Measurements from ENCODE around the gene GSG1L2.

The GSG1L2 gene

DNA sequence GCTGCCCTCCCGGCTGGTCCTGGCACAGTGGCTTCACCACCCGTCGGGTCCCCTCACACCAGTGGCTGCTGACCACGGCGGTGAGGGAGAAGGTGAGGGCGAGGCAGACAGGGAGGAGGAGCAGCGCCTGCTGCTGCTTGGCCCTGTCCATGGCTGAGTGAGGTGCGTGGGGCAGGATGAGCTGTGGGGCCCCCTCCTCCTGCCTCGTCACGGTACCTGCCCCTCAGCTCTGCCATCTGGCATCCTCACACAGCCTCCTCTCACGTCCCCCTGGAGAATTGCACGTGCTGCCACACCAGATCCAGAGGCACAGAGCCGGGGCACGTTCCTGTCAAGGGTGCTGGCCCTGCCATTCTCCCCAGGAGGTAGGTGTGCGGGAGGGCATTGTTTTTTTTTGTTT, at the start of gene GSG1L2:
TSS of gene GSG1L2 (minus strand) at position 159 of the 400 bp plus-strand sequence. CDS start at position 151, 8 bp downstream.
- DNase-seq (ENCODE audit: low read depth) = no peak

DNA sequence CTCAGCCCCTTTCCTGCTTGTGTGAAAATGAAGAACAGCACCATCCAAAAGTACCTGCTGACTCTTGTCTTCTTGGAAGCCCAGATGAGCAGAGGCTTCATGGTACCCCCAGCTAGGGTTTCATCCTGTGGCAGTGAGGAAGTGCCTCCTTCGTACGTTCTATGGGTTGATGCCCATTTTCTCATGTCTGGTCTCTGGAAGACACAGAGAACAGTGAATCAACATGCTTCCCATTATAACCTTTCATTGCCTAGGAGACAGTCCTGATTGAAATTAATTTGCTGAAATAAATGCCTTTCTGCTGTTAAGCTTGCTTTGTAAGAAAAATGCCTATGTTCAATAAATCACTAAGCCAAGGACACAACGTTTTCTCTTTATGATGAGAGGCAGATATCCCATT, 46.7 kb upstream of the GSG1L2 start:
- DNase-seq (ENCODE audit: low read depth) = no peak

DNA sequence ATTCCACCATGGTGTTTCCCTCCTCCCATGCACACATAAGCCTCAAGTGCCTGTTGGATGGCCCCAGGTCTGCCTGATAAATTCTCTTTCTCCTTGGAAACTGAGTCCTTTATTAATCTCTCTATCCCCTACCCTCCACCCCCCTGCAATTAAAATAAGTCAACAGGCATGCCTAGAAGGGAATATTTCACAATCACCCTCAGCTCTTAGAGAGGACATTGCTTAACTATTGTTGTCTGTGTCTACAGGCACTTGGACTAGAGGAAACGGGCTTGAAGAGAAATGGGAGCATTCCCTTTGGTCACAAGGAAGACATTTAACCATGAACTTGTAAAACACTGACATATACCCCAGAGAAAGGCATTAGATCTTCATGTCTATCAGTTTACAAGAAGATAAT, 43.7 kb upstream of the GSG1L2 start:
- DNase-seq (ENCODE audit: low read depth) = no peak

DNA sequence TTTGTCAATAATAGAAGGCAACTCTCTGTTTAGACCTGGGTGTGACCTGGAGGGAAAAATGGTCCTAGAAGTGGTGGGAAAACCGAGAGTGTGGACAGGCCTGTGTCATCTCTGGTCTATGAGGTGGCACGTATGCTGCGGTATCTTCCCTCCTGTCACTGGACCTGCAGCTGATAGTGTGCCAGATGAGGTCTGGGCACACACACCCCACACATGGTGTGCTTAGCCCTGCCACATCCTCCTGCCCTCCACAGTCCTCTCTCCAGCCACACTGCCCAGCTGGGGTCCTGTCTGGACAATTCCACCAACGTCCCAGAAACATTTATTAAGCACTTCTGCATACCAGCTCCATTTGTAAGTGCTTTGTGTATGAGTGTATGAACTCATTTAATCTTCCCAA, 41.1 kb upstream of the GSG1L2 start:
- no peak for DNase-seq (ENCODE audit: low read depth)

DNA sequence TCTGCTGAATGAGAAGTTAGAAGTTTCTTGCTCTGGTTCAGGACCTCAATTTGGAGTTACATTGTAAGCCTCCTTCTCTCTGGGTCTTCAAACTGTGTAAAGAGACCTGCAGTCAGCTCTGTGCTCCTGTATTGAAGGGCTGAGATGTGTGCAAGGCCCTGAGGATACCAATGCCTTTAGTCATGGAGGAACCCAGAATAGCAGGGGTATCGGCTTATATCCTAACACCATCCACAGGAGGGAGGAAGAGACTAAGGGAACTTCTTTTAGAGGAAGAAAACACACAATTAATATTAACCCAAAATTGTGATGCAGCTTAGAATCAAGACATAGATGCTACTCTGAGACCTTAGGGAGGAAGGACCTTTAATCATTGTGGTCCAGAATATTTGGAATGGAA, 40.3 kb upstream of the GSG1L2 start:
- DNase-seq (ENCODE audit: low read depth) = no peak

DNA sequence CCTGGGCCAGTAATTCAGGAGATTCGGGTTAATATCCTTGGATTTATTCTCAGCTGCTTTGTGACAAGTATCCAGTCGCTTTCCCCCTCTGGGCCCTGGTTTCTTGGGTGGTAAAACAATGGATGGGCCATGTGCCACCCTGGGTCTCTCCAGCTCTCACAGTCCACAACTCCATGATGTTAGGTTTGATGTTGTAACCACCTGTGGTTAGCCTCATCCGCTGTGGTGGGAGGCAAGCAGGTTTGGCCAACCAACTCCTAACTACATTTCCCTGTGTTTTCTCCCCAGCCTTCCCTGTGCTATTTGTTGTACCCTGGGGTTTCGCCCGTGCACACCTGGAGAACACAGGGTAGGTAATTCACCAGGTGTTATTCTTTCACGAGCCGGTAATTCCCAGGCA, 39.0 kb upstream of the GSG1L2 start:
- DNase-seq (ENCODE audit: low read depth) = no peak

DNA sequence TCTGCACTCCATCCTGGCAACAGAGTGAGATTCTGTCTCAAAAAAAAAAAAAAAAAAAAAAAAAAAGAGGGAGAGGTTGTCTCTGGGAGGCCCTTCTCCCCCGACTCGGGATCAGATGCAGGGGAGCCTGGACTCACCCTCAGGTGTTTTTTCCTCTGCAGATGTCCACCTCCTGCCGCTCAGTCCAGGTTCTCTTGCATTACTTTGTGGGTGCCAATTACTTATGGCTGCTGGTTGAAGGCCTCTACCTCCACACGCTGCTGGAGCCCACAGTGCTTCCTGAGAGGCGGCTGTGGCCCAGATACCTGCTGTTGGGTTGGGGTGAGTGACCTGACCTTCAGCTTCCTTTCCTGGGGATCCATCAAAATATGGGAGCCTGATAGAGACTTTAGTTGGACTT, 37.9 kb upstream of the GSG1L2 start:
- DNase-seq (ENCODE audit: low read depth) = no peak

DNA sequence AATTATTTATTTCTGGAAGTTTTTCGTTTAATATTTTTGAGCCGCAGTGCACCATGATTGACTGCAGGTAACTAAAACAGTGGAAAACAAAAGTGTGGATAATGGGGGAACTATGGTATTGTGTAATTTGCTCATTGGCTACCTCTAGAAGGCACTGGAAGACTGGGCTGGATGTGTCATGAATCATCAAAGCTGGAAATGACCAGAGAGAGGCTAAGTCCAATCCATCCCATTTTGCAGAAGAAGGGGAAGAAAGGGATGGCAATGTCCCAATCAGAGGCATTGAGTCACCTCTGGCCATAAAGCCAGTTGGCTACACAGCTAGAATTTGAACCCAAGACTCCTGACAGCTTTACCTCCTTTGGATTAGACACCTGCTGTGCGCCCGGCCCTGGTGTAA, 33.2 kb upstream of the GSG1L2 start:
- no peak for DNase-seq (ENCODE audit: low read depth)

DNA sequence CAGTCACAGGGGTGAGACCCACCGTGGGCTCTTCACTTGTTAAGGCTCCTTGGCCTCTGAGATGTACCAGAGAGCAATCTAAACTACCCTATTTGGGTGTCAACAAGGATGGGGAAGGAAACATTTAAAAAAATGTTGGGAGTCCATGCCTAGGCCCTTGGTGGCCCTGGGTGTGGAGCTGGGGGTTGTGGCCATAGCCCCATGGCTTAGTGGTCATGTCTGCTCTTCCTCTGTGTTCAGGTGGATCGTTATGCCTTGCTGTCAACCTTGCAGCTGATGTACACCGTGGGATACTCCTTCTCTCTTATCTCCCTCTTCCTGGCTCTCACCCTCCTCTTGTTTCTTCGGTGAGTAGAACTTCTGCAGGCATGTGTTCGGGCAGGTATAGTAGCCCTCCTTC, 32.4 kb upstream of the GSG1L2 start:
- no peak for DNase-seq (ENCODE audit: low read depth)

DNA sequence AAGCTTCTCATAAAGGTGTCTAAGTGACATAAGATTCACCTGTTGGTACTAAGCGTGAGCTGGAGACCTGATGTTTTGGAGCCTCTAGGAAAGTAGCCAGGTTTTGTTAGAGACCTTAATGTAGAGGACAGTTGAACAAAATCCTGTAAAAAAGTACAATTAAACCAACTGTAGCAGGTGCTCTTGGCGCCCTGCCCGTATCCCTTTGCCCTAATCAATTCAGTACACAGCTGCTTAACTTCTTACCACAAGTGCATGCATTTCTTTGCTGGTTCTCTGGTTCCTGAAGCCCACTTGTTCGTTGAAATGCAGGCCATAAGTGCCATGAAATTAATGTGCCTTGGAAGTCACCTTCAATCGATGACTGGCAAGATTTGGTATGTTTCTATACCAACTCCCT, 28.3 kb upstream of the GSG1L2 start:
- no peak for DNase-seq (ENCODE audit: low read depth)

DNA sequence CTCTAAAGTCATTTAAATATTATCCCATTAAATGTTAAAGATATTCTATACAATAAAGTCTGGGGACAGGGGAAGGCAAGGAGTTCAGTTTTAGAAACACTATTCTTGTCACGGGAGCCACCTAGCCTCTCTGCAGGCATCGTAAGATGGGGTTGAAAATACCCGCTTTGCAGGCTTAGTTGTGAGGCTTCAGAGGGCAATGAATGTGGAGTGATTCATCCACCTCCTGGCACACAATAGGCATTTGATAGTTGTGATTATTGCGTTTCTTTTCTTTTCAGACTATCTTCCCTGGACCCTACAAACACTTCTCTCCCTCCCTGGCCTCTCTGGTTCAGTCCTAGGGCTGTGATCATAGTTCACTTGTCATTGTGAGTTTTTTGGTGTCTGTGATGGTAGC, 23.4 kb upstream of the GSG1L2 start:
- DNase-seq (ENCODE audit: low read depth) = no peak

DNA sequence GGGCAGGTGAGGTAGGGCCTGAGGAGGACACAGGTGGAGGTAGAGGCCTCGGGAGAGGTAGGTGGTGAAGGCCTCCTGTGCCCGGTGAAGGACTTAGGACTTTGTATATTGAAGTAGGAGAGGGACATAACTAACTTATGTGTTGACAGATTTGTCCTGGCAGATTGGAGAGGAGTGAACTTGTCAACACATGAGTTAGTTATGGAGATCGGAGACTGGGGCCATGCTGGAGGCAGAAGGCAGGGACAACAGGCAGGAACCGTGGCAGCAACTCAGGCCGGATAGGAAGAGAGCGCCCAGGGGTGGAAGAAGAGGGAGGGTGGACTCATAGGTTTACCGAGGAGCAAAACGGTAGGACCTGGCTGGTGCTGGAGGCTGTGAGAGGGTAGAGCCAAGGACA, 22.3 kb upstream of the GSG1L2 start:
- no peak for DNase-seq (ENCODE audit: low read depth)

DNA sequence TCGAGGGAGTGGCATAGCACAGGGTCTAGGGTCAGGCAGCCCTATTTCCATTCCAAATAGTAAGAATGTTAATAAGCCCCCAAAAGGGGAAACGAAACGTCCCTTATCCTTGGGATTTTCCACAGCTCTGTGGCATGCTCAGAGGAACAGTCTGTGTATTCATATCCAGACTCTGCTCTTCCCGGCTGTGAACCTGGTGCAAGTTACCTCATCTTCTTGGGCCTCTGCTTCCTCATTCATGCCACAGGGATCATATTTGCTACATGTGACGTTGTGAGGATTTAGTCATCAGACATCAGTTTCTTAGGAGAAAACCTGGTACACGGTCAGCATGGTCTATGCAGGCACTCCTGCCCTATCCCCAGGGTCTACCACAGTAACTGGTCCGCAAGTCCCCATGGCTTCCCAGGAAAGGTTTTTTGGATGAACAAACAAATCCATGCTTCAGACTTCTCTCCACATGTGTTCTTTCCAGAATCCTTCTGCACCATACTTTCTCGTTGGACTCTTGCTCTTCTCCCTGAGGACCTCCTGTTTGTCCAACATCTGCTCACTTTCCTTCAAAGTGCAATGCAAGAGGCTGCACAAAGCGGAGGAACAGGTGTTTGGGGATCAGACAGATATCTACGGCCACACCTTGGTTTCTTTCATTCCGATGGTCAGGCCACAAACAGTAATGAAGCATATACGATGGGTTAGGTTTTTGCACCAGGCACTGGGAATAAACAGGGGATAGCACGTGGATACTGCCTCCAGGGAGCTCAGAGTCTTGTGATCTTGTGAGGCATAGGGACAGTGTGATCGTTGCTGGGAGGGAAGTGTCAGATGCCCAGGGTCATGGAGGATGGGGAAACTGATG, 21.5 kb upstream of the GSG1L2 start:
- no peak for DNase-seq (ENCODE audit: low read depth)

DNA sequence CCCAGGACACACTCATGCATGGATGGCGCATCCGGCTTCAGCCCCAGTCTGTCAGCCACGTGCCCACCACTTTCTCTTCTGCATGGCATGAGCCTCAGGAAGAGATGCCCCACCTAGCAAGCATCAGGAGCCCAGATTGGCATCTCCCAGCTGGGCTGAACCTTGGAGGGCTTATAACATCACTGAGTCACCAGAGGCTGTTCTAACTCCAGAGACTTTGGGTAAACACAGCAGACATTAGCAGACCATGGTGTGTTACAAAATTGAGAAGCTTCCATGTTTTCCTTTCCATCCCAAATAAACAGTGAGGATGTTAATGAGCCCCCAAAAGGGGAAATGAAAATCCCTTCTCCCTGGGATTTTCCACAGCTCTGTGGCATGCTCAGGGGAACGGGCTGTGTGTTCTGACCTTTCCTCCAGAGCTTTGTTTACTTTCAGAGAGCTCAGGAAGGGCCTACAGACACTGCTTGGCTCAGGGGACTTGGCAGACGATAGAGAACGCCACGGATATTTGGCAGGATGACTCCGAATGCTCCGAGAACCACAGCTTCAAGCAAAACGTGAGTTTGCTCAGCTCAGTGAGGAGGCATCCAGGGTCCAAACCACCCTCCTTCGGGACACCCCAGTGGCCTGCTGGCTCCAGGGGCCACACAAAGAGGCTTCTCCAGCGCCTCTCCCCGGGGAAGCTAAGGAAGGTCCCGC, 20.3 kb upstream of the GSG1L2 start:
- no peak for DNase-seq (ENCODE audit: low read depth)

DNA sequence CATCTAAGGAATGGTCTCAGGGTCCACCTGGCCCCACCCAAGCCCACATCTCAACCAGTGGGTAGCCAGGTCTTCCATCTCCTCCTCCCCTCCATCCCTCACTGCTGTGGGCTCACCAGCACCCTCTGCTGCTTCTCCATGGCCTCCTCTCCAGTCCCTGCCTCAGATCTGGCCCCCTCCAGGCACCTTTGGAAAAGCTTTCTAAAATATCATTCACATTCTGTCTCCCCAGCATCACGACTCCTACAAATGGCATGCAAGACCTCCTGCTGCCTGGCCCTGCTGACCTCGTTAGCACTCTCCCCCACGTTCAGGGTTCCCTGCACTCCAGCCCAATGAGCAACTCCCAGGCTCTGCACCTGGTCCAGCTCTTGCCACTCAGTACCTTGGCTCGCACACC, 17.6 kb upstream of the GSG1L2 start:
- no peak for DNase-seq (ENCODE audit: low read depth)

DNA sequence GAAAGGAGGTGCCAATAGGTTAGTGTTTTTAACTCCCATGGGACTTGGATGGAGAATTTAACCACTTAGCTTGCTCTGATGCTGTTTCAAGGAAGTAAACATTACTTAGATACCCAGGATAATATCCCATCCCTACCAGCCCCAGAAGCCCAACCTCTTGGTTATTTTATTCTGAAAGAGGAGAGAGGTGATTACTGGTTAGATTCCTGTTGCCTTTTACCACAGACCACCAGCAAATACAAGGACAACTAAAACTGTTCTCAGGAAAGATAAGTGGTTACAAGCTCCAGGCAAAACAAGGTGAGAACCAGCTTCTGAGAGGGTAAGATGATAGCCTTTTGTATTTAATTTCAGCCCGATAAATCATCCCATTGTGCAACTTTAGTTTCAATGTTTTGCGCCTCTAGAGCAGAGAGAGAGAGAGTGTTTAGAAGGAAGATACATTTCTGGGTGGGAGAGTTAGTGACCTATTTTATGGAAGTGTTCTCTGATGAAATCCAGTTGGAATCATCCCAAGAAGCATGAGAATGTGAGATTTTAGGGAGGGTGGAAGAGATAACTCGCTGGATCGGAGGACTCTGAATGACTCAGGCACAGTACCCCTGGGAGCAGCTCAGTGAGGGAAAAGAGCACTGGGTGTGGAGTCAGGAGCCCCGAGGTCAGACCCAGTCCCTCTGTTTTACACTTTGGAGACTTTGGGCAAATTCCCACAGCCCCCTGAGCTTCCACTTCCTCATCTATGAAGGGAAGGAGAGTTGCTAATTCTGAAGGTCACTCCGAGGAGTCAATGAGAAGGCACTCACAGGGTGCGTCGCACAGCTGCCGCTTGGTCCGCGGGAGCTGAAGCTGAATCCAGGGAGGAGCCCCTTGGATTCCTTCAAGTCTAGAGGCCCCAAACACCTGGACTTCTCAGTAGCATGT, 15.9 kb upstream of the GSG1L2 start:
- no peak for DNase-seq (ENCODE audit: low read depth)

DNA sequence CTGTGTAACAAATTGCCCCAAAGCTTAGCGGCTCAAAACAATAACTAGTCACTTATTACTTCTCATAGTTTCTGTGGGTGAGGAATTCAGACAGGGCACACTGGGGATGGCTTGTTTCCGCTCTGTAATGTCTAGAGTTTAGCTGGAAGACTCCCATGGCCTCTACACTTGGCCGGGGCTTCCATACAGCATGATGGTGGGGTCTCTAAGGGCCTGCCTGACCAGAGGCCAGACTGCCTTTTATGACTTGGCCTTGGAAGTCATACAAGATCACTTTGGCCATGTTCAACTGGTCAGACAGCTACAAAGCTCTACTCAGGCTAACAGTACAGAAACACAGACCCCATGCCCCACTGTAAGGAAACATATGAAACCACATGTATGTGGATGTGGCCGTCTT, 12.0 kb upstream of the GSG1L2 start:
- no peak for DNase-seq (ENCODE audit: low read depth)

DNA sequence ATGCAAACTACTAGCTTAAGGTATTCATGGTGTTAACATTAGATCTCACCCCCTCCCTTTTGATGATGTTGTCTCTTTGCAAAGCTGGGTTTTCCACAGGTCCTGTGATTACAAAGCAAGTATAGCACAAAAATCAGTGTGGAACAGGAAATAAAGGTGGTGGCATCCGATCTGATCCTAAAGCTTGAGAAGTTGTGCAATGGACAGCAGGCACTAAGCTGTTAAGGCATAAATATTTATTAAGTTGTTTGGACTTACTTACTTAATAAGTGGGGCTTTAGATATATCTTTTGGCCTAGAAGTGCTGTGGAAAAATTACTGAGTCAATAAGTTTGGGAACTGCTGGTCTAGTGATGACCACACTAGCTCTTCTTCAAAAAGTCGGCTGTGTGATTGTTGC, 8.8 kb upstream of the GSG1L2 start:
- DNase-seq (ENCODE audit: low read depth) = no peak

DNA sequence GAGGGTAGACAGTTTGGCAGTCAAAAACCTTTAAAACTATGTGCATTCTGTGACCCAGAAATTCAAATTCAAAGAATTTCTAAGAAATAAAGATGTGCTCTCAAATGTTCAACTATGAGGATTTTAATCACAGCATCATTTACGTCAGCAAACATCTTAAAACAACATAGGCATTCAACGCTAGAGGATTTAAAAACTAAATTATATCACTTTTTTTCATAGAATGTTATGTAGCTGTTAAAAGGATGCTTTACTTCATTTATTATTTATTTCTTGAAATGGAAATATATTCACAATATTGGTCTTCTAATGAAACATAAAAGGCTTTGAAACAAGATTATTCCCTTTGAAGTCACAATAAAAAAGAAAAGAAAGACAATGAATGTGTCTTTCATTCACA, 7.5 kb upstream of the GSG1L2 start:
- DNase-seq (ENCODE audit: low read depth) = no peak

DNA sequence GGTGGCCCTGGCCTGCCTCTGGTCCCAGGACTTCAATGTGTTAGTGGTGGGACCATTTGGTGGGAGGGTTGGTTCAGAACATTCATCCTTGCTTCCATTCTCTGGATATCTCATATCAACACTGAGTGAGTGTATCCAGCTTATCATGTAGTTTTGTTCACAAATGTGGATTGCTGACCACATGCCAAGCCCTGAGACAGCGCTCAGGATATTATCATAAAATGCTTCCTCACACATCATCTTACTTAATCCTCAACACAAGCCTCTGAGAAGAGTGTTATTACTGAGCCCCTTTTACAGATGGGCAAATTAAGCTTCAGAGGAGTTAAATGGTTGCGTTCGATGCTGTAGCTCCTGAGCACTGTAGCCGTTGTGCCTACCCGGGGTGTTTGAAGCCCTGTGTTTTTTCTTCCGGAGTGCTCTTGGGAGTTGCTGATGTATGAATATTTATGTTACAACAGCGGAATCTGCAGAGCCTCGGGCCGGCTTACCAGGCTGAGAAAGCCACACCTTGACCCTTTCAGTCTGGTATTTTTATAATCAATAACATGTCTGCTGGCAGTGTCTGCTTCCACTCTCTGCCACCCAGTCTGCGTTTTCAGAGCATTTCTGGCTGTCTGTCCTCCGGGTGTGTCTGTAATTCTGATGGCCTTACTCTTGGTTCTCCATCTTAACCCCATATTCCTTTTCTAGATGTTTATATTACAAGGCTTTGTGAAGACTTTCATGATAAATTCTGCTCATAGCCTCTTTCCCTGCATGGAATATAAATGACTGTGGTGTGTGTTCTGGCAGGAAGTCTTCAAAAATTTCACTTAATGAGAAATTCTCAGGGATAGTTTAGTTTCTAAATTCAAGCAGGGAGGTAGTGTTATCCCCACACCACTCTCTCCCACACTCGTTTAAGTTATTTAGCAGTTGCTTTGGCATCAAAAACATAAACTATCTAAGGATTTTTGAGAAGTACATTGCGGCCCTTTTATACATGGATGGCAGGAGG, 6.7 kb upstream of the GSG1L2 start:
- DNase-seq (ENCODE audit: low read depth) = no peak

DNA sequence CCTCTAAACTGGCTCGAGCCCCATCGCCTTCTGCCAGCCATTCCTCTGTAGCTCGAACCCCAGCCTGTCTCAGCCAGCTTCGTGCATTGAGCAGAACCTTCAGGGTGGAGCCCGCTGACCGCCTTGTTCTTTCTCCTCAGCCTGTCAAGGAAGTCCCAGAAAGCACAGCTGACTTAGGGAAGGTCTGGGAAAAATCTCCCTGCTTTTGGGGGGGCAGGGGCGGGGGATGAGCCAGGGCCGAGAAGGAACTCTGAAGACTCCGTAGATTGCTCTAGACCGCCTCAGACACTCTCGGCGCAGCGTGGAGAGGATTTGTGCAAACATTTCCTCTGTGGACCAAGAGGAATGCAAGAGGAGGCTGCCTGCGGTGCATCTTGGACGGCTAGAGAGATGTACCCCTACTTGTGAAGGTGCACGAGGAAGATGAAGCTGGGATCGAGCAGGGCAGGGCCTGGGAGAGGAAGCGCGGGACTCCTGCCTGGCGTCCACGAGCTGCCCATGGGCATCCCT, 3.8 kb upstream of the GSG1L2 start, which contains the start of gene GLP2R:
TSS of gene GLP2R (plus strand) at position 284 of the 510 bp plus-strand sequence. CDS start at position 424, 140 bp downstream.
- no peak for DNase-seq (ENCODE audit: low read depth)
